Activated naive CD4-positive, alpha-beta T cell treated with anti-CD3 and anti-CD28 coated beads, Interleukin-2, amount 50 U/mL, for 24 hours (primary cell): ENCODE measurements around the gene CD83.
"Not testable (repeated sequence)": the region's sequence is repeated elsewhere in the genome, so short reads cannot be mapped to it uniquely, and the experiment has no call there.

Experiments
- H3K27ac Mint-ChIP-seq: one replicate; pipeline ENCODE4 v1.8.0; 2021; ENCODE audit warnings: mild to moderate bottlenecking, mixed read lengths
- H3K27me3 Mint-ChIP-seq: one replicate; pipeline ENCODE4 v1.8.0; 2021; ENCODE audit warnings: mixed read lengths
- H3K36me3 Mint-ChIP-seq: one replicate; pipeline ENCODE4 v1.8.0; 2021; ENCODE audit warnings: mixed read lengths
- H3K4me1 Mint-ChIP-seq: one replicate; pipeline ENCODE4 v1.8.0; 2021; ENCODE audit warnings: mixed read lengths
- H3K4me3 Mint-ChIP-seq: one replicate; pipeline ENCODE4 v1.8.0; 2021; ENCODE audit warnings: mild to moderate bottlenecking, mixed read lengths
- H3K9me3 Mint-ChIP-seq: one replicate; pipeline ENCODE4 v1.8.0; 2021; ENCODE audit warnings: mixed read lengths

The CD83 gene

GRCh38 chr6:14146506-14147096 is 29.0 kb downstream of the CD83 start:
- no peaks in the 10 kb centered on the region for H3K4me1 Mint-ChIP-seq
- H3K9me3 Mint-ChIP-seq = no peaks in the 10 kb centered on the region
- no peaks in the 10 kb centered on the region for H3K27me3 Mint-ChIP-seq
- no peak overlapping the region for H3K27ac Mint-ChIP-seq
- no peak overlapping the region for H3K4me3 Mint-ChIP-seq
- no peaks in the 10 kb centered on the region for H3K36me3 Mint-ChIP-seq

- Mint-ChIP-seq H3K36me3 (no peaks in the 10 kb centered on the region), H3K4me1 (no peaks in the 10 kb centered on the region), H3K27me3 (no peaks in the 10 kb centered on the region), H3K27ac (no peak overlapping the region), H3K9me3 (no peaks in the 10 kb centered on the region), H3K4me3 (no peak overlapping the region)
Observed at GRCh38 chr6:14147891-14148290, 30.3 kb downstream of the CD83 start.

GRCh38 chr6:14148471-14148870 is 30.9 kb downstream of the CD83 start:
- Mint-ChIP-seq H3K9me3 (no peaks in the 10 kb centered on the region), H3K27me3 (no peaks in the 10 kb centered on the region), H3K36me3 (no peaks in the 10 kb centered on the region), H3K27ac (no peak overlapping the region), H3K4me3 (no peak overlapping the region), H3K4me1 (no peaks in the 10 kb centered on the region)

DNA sequence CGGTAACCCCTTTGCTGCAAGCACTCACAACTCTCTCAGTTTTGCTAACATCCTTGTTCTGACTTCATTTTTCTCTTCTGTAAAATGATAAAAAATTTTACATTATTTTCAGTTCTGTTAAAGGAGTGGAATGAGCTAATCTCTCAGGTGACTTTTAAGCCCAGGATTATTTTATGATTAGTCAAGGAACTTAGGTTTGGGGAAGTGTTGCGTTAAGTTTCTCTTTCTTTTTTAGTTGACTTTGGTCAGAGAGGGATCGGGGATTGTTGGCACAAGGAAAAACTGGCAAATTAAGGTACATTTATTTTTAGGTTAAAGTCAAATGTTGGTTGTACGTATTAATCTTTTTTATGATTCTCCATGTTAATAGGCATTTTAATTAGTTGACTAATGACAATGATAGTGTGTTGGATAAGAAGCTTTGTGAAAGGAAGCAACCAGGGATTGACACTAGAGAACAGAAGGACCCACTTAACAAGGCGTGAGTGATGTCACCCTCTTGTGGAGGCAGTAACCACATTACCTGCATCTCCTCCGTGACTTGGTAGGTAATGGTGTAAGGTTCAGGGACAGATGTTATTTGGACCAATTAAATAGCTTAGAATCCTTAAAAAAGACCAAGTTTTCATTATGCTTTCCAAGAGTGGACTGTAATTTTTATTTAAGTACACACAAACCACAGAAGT is 31.6 kb downstream of the CD83 start:
- Mint-ChIP-seq H3K4me3 (no peak overlapping the region), H3K36me3 (no peaks in the 10 kb centered on the region), H3K4me1 (no peaks in the 10 kb centered on the region), H3K9me3 (no peaks in the 10 kb centered on the region), H3K27me3 (no peaks in the 10 kb centered on the region), H3K27ac (no peak overlapping the region)

GRCh38 chr6:14149739-14150130 is 32.2 kb downstream of the CD83 start:
- H3K27me3 Mint-ChIP-seq = no peaks in the 10 kb centered on the region
- H3K27ac Mint-ChIP-seq = no peak overlapping the region
- no peaks in the 10 kb centered on the region for H3K36me3 Mint-ChIP-seq
- no peaks in the 10 kb centered on the region for H3K4me1 Mint-ChIP-seq
- no peak overlapping the region for H3K4me3 Mint-ChIP-seq
- H3K9me3 Mint-ChIP-seq = no peaks in the 10 kb centered on the region

- H3K27ac Mint-ChIP-seq = not testable (repeated sequence)
Observed at GRCh38 chr6:14151300-14151699, 33.7 kb downstream of the CD83 start.

DNA sequence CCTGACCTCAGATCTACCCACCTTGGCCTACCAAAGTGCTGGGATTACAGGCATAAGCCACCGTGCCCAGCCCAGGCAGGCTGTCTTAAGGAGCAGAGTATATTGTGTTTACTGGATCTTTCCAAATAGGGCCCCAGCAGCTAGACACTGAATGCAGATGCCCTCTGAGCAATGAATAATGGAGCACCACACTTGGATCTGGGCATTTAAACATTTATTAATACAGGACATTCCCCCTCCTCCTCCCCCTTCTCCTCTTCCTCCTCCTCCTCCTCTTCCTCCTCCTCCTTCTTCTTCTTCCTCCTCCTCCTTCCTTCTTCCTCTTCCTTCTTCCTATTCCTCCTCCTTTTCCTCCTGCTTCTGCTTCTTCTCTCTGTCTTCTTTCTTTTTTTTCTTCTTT is 34.2 kb downstream of the CD83 start:
- Mint-ChIP-seq H3K4me1 (no peaks in the 10 kb centered on the region), H3K4me3 (no peak overlapping the region), H3K9me3 (no peaks in the 10 kb centered on the region), H3K27me3 (no peaks in the 10 kb centered on the region), H3K36me3 (no peaks in the 10 kb centered on the region), H3K27ac (no peak overlapping the region)

More at GRCh38 chr6:14151300-14151699, 33.7 kb downstream of the CD83 start:
- not testable (repeated sequence) for H3K36me3 Mint-ChIP-seq, H3K4me1 Mint-ChIP-seq, H3K27me3 Mint-ChIP-seq, H3K9me3 Mint-ChIP-seq, H3K4me3 Mint-ChIP-seq

DNA sequence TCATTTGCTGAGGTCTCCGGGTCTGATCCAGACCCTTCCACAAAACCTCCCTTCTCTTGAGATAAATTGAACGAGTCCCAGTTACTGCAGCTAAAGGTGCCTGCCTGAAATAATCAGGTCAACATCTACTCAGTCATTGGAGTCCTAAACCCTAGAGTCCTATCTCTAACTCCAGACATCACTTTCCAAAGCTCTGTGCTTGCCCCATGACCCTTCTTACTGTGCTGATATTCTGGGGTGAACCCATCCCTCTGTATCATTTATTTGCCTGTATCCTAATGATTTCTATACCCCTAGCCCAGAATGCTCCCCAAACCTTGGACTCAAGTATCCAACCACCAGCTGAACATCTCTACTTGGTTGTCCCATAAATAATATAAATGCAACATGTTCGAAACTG is 35.7 kb downstream of the CD83 start:
- Mint-ChIP-seq H3K4me1 (no peaks in the 10 kb centered on the region), H3K27ac (no peak overlapping the region), H3K27me3 (no peaks in the 10 kb centered on the region), H3K9me3 (peaks cover under 1% of the 10 kb centered on the region), H3K36me3 (no peaks in the 10 kb centered on the region), H3K4me3 (no peak overlapping the region)

GRCh38 chr6:14159090-14159489 is 41.5 kb downstream of the CD83 start:
- H3K4me3 Mint-ChIP-seq = no peak overlapping the region
- peaks cover 11% of the 10 kb centered on the region for H3K9me3 Mint-ChIP-seq
- H3K36me3 Mint-ChIP-seq = peaks cover 3% of the 10 kb centered on the region
- no peaks in the 10 kb centered on the region for H3K4me1 Mint-ChIP-seq
- H3K27ac Mint-ChIP-seq = no peak overlapping the region
- H3K27me3 Mint-ChIP-seq = no peaks in the 10 kb centered on the region

DNA sequence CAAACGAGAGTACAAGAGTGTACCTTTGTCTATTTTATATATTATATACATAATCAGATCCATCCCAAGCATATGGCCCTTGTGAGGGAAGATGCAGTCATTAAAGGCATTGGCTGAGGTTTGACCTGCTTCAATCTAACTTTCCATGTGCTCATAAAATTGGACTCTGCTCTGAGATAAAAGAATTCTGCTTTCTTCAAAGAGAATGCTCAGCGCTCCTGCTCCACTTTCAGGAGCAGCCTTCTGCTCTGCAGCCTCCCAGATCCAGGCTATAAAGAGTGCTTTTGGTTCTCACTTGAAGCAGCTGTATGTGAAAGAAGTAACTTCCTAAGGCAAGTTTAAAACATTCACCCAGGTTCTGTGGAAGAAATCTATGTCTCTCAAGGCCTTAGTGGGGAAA is 45.3 kb downstream of the CD83 start:
- Mint-ChIP-seq H3K4me3 (no peak overlapping the region), H3K27ac (no peak overlapping the region), H3K9me3 (peaks cover 11% of the 10 kb centered on the region)

GRCh38 chr6:14165091-14165490 is 47.5 kb downstream of the CD83 start:
- H3K4me1 Mint-ChIP-seq = no peaks in the 10 kb centered on the region

More for the DNA sequence above, 45.3 kb downstream of the CD83 start:
- Mint-ChIP-seq H3K4me1 (no peaks in the 10 kb centered on the region), H3K36me3 (peaks cover 3% of the 10 kb centered on the region), H3K27me3 (peaks cover 1% of the 10 kb centered on the region)

DNA sequence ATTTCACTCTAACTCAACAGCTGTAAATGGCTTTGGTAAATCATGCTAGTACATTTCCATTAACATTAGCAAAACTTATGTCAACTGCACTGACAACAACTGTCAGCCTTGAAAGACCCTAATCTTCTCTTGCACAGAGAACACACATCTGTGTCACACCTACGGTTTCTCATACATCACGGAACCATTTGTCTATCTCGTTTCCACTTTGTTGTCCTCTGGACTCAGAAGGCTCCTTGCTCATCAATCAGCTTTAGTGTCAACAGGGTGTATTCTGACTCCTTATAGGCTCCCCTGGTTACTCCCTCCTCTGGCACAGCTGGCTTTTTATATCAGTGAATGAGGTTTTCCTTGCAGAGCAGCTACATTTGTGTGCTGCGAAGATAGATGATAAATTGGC is 49.3 kb downstream of the CD83 start:
- no peak overlapping the region for H3K27ac Mint-ChIP-seq
- peaks cover 1% of the 10 kb centered on the region for H3K27me3 Mint-ChIP-seq
- peaks cover 9% of the 10 kb centered on the region for H3K9me3 Mint-ChIP-seq
- H3K4me3 Mint-ChIP-seq = no peak overlapping the region
- H3K4me1 Mint-ChIP-seq = no peaks in the 10 kb centered on the region
- peaks cover 15% of the 10 kb centered on the region for H3K36me3 Mint-ChIP-seq

More at GRCh38 chr6:14165091-14165490, 47.5 kb downstream of the CD83 start:
- H3K4me3 Mint-ChIP-seq = no peak overlapping the region
- H3K27me3 Mint-ChIP-seq = peaks cover 1% of the 10 kb centered on the region
- H3K36me3 Mint-ChIP-seq = peaks cover 9% of the 10 kb centered on the region
- H3K27ac Mint-ChIP-seq = no peak overlapping the region
- H3K9me3 Mint-ChIP-seq = peaks cover 2% of the 10 kb centered on the region

- H3K9me3 Mint-ChIP-seq = peaks cover 9% of the 10 kb centered on the region
- no peaks in the 10 kb centered on the region for H3K27me3 Mint-ChIP-seq
- H3K4me3 Mint-ChIP-seq = no peak overlapping the region
- H3K27ac Mint-ChIP-seq = no peak overlapping the region
- H3K36me3 Mint-ChIP-seq = peaks cover 13% of the 10 kb centered on the region
- H3K4me1 Mint-ChIP-seq = no peaks in the 10 kb centered on the region
Observed at GRCh38 chr6:14170128-14170527, 52.6 kb downstream of the CD83 start.

DNA sequence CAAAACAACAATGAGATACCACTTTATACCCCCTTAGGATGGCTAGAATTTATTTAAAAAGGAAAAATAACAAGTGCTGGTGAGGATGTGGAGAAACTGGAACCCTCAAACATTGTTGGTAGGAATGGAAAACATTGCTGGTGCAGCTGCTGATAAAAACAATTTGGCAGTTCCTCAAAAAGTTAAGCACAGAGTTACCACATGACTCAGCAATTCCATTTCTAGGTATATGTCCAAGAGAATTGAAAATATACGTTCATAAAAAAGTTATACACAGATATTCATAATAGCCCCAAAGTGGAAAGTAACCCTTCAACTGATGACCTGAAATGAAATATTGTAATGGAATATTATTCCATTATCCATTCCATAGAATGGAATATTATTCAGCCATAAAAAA is 55.0 kb downstream of the CD83 start:
- Mint-ChIP-seq H3K9me3 (peaks cover 9% of the 10 kb centered on the region), H3K27ac (no peak overlapping the region), H3K4me3 (no peak overlapping the region), H3K4me1 (no peaks in the 10 kb centered on the region), H3K27me3 (no peaks in the 10 kb centered on the region), H3K36me3 (peaks cover 13% of the 10 kb centered on the region)

- peaks cover 9% of the 10 kb centered on the region for H3K36me3 Mint-ChIP-seq
- H3K9me3 Mint-ChIP-seq = peaks cover 9% of the 10 kb centered on the region
- no peak overlapping the region for H3K4me3 Mint-ChIP-seq
- H3K27ac Mint-ChIP-seq = no peak overlapping the region
- no peaks in the 10 kb centered on the region for H3K27me3 Mint-ChIP-seq
- no peaks in the 10 kb centered on the region for H3K4me1 Mint-ChIP-seq
Observed at GRCh38 chr6:14174226-14174625, 56.7 kb downstream of the CD83 start.

GRCh38 chr6:14174996-14175395 is 57.4 kb downstream of the CD83 start:
- Mint-ChIP-seq H3K4me3 (no peak overlapping the region), H3K27me3 (no peaks in the 10 kb centered on the region), H3K9me3 (peaks cover 9% of the 10 kb centered on the region), H3K27ac (no peak overlapping the region), H3K4me1 (no peaks in the 10 kb centered on the region), H3K36me3 (peaks cover 8% of the 10 kb centered on the region)

GRCh38 chr6:14176429-14176828 is 58.9 kb downstream of the CD83 start:
- H3K4me1 Mint-ChIP-seq = no peaks in the 10 kb centered on the region
- H3K27ac Mint-ChIP-seq = no peak overlapping the region
- no peaks in the 10 kb centered on the region for H3K27me3 Mint-ChIP-seq
- peaks cover 2% of the 10 kb centered on the region for H3K9me3 Mint-ChIP-seq
- H3K36me3 Mint-ChIP-seq = no peaks in the 10 kb centered on the region
- H3K4me3 Mint-ChIP-seq = no peak overlapping the region
